ENCODE data around the gene ITPR1.

ITPR1 gene

GRCh38 chr3:4795905-4796304 is 302.8 kb downstream of the ITPR1 start:
- FAIRE-seq, result no peak

DNA sequence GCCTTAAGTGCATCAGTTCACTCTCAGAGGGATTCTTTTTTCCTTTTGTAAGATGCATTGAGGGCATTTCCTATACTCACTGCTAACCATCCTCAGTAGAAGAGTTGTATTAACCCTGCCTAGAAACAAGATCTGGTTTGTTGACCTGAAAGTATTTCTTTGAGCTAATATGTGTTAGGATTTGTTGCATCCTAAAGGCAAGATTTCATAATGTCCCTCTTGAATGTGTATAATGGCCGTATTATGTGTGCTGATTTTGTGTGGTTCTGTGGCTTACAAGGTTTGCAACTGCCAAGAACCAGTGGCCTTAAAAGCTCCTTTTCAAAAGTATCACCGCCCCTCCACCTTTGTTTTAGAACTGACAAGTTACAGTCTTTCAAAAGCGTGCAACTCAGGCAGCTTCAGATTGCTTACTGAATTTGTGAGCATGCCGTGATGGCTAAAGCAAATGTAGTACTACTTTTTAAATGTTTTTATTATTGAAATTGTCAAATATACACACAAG is 304.1 kb downstream of the ITPR1 start:
- no peak for FAIRE-seq

GRCh38 chr3:4799266-4800256 is 306.4 kb downstream of the ITPR1 start:
- FAIRE-seq, result no peak

DNA sequence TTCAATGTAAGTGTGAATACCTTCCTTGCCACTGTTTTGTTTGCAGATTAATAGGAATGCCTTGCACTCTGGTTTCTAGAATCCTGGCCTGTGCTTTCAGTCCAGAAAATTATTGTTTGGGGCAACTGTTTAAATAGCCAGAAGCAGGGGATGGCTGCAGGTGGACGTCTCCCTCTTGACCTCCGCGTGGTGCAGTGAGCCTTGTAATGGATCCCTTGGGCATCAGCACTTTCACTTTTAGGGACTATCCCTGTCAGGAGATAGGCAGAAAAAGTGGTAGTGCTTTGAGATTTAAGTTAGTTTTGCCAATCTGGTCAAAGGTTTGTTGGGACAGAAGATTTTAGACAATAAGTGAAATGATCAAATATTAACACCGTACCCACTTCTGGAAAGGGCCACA is 307.4 kb downstream of the ITPR1 start:
- no peak for FAIRE-seq

DNA sequence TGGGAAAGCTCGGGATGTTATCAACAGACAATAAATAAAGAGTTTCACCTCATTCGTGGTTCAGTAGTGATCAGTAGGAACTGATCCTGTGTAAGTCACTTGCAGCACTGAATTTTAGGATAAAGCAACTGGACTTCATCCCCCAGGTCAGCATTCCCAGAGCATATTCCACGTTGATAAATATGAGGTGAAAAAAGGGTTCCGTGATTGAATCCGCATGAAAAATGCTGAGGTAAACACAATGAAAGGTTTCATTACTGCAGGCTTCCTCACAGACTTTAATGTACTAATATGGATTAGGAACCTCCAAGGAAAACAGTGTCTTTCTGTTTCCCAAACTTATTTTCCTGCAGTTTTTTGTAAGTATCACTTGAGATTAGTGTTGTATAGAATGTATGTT is 308.7 kb downstream of the ITPR1 start:
- FAIRE-seq, result no peak

DNA sequence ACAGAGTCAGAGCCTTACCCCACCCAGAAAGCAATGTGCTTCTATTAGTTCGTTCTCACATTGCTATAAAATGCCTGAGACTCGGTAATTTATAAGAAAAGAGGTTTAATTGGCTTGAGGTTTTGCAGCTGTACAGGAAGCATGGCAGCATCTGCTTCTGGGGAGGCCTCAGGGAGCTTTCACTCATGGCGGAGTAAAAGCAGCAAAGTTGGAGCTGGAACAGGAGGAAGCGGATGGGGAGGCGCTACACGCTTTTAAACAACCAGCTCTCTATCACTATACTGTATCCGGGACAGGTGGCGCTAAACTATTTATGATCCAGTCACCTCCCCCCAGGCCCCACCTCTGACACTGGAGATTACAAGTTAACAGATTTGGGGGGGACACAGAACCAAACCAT is 309.8 kb downstream of the ITPR1 start:
- no peak for FAIRE-seq

GRCh38 chr3:4804161-4805058 is 311.3 kb downstream of the ITPR1 start:
- FAIRE-seq, result no peak

DNA sequence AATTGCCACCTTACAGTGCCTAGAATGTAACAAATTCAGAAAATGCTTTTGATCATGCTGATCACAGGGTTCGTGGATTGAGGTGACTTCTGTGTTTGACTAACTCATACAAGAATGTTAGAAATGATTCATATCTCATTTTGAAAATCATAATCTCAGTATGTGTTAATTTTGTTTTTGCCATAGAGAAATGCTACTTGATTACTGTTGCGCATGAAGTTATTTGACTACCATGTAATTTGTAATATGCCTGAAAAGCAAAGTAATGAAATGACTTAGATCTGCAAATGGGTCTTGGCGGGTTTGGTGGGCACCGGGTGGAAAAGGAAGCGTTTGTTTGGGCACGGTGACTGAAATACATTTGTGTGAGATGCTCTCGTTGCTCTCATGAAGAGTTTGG is 312.5 kb downstream of the ITPR1 start:
- FAIRE-seq, result no peak

DNA sequence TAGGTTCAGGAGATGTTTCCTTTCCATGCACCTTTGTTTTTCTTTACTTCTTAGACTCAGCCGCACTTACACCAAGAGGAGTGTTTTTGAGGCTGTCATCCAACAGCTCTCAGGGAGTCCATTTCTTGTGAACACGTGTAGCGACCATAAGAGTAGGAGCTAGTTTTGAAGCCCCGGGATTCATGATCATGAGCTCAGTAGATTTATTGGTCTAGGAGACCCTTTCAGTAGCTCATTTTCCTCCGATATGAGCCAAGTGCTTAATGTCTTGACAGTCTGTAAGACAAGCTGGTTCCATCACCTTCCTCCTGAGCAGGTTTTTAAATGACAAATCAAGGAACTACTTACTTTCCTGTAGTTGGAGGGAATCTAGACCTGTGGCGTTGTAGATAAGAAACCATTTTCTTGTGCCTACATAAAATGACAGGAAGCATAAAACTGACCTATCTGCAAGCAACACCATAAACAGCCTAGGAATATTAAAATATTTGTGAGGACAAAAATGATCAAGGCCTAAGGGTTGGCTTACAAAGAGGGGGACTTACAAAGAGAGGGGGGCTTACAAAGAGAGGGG is 313.5 kb downstream of the ITPR1 start:
- no peak for FAIRE-seq

DNA sequence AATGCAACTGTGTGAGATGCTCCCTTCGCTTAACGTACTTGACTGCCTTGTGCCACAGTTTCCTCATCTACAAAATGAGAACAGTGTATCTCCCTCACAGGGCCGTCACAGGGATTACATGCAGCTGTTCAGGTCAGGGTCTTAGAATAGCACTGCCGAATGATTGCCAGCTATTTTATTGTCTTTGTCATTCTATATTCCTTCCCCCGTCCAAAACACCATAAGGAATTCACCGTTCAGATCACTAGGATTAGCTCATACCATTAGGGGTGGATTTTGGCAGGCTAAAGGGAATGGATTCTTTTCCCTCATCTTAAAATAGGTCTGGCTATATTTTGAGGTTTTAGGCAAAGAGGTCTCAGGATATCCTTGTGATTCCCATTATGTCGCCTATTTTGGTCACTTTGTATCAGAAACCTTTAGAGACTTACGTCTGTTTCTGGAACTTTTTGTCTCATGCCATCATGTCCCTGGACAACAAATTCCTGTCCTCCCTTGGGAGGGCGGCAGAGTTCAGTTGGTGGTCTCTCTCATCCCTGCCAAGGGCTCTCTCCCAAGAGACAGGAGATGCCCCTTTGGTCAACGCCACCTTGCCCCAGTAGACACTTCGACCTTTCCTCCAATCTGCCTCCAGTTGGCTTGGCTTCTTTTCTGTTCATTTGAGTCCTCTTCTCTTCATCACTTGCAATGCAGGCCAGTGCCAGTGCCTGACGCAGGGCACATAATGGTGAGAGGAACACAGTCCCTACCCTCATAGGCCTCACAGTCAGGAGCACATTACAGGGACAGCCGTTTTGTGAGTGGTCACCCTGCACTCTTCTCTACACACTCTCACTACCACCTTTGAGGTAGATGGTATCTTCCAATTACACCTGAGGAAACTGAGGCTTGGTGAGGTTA is 314.5 kb downstream of the ITPR1 start:
- FAIRE-seq, result no peak

DNA sequence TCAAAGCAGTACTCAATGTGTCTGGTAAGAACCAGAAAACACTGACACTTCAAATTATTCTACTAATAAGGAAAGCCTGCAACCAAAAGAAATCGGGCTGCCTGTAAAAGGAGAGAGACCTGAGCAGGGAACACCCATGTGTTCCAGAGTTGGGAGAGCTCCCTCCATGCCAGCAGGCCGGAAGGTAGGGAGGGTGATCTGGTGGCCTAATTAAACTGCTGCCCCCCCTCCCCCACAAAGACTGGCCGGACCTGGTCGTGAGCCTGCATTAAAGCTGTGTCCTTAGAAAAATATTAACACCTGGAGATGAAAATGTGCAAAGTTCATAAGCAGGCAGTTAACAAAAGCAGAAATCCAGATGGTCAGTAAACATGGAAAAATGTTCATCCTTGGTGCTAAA is 315.5 kb downstream of the ITPR1 start:
- FAIRE-seq, result no peak

DNA sequence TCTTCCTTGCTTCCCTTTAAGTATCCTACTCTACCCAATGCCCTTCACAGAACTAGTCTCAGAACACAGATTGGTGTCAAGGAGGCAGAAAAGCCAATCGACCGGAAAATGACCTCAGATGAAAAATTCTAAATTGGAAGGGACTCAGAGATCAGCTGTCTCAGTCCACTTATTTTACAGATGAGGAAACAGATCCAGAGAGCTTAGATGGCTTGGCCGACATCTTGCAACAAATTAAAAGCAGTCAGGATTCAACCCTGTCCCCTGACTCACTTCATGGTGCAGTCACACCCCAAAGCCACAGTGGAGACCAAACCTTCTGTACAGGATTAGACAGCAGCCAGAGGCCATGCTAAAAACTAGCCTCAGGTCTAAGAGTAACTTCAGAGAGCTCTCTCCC is 316.8 kb downstream of the ITPR1 start:
- no peak for FAIRE-seq

DNA sequence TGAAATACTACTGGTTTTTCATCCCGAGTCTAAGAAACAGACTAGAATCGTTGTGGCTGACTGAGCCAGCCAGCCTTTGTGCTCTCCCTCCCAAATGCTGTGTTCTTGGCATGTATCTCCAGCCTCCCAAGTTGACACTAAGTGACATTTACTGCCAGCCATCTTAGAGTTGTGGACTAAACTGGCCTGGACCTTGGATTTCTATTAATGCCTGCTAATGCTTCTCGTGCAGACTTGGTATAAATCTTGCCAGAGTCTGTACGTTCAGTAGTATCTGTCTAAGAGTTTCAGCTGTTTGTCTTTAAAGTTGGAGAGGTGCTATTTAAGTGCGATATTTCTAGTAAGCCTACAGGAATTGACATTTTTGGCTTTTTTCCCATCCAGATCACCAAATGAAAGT is 319.4 kb downstream of the ITPR1 start:
- FAIRE-seq, result no peak

DNA sequence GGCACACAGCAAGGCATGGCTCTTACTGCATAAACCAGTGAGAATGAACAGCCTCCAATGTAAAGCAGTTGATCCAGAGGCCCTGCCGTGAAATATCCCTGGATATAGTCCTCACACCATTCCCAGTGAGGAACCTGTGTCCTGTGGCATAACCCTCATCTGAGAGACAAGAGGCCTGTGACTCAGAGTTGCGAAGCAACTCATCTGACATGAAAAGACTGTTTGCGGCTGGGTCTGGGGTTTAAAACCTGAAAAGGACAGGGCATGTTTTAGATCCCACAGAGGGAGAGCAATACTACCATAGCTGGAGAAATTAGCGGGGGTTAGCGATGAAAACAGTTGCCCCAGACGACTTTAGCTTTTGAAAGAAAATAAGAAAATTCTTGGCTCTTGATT is 320.8 kb downstream of the ITPR1 start:
- FAIRE-seq, result no peak

- FAIRE-seq, result no peak
These were observed 321.3 kb downstream of the ITPR1 start for GRCh38 chr3:4814305-4814903.

DNA sequence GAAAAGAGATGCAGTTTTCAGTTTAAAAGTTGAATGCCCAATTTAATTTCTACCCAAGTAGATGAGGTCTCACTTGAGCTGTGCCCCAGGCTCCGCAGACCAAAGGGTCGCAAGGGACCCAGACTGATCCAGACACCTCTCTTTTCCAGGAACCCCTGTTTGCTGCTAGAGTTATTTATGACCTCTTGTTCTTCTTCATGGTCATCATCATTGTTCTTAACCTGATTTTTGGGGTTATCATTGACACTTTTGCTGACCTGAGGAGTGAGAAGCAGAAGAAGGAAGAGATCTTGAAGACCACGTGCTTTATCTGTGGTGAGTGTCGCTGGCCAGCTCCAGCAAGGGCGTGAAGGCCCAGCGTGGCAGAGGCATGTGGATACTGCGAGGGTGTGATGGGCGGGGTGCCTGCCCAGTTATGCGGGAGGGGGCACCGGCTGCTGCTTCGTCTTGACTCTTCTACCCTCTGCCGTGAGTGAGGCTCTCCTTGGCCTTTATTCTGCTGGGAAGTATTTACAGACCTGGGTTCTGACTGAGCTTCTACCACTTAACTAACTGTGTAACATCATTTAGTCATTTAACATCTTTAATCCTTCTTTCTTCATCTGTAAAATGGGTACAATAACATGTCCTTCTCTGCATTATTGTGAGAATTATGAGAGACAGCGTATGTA is 321.9 kb downstream of the ITPR1 start:
- no peak for FAIRE-seq

- no peak for FAIRE-seq
These were observed 323.2 kb downstream of the ITPR1 start for GRCh38 chr3:4816306-4816705.

- FAIRE-seq, result no peak
These were observed 323.6 kb downstream of the ITPR1 start for GRCh38 chr3:4816718-4817117.

DNA sequence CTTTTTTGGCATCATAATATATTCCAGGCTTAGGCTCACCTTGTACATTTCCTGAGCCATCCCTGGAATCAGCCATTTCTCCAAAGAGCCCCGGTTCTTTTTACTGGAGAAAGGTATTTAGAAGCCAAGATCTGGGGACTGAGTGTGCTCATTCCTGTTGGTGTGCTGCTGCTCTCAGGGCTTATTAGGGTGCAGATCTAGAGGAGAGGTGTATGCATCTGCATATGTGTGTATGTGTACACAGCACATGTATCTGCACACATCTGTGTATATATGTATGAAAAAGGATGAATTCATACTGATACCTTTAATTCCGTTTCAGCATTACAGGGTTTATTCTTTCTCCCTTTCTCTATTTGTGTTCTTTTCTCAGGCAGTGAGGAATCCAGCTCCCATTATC is 324.0 kb downstream of the ITPR1 start:
- no peak for FAIRE-seq

DNA sequence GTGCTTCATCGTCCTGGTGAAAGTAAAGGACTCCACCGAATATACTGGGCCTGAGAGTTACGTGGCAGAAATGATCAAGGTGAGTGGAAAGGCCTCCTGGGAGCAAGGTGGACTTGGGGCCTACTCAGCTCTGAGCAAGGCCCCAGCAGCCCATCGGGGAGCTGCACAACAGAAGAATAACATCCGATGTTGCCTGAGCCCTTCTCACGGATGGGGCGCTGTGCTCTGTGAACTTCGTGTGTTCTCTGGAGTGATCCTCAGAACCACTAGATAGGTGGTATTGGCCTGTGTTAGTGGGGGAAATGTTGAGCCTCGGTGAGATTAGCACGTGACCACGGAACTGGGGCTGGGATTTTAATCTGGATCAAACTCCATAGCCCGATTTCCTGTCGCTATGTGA is 325.0 kb downstream of the ITPR1 start:
- no peak for FAIRE-seq

Data from TTC549 (cell line).